ENCODE data around the gene FRS3. TPM values are rescaled to one million over a fixed set of nuclear protein-coding genes. Genes with fewer than 3 reads are reported as not detected.

The FRS3 gene
- total and polyA plus RNA-seq, 2 of the 13 experiments (the other 11 are each of a cell fraction or from before 2014, with no cell fraction given): 3.0 to 7.4 TPM

DNA sequence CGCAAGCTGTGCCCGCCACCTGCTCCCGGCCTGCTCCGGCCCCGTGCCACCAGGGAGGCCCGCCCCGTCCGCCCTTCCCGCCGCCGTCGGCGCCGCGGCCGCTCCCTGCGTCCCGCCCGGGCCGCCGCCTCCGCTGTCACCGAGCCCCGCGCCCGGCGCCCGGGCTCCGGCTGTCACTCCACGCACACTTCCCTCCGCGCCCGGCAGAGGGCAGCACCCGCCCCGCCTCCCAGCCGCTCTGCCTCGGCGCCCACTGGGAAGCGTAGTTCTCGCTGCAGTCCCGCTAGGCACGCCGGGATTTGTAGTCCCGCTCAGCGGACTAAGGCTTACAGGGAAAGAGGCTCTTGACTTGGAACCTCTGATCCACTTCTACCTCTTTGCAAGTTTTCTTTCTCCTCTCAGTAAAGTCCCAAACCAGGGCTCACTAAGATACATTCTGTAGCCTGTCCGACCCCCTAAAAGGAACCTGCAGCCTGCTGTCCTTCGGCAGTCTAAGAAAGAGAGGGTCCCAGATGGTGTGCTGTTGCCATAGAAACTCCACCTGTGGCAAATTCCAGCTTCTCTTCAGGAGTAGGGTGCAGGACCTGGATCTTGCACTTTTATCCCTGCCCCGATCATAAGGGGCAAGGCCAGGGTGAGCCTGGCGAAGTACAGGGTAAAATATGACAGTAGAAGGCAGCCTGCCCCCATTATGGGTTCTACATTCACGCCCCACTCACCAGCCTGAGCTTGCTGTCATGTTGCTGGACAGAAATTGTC lies 44.1 kb downstream of the FRS3 start, which contains the start of gene TFEB (continued):
- peak; percentile 40; the same call in 1 of the 2 replicates for TF ChIP-seq KLF11 (CRISPR knock-in tag; IDR thresholded peaks at IDR 0.05)
- TF ChIP-seq NR2F6 (IDR thresholded peaks at IDR 0.05): no peak
- TF ChIP-seq NR2F6 (CRISPR knock-in tag; IDR thresholded peaks at IDR 0.05): peak; percentile 63; the same call in 1 of the 2 replicates
- no peak for TF ChIP-seq POLR2A (IDR thresholded peaks at IDR 0.05; ENCODE audit: insufficient read depth in 1 of 2, low read depth in 2 of 2, low read length in 2 of 2)
- TF ChIP-seq KDM2A (CRISPR knock-in tag; IDR thresholded peaks at IDR 0.05; ENCODE audit: borderline replicate concordance, low read depth): peak; percentile 97
- peak; percentile 93 for TF ChIP-seq GABPB1 (CRISPR knock-in tag; IDR thresholded peaks at IDR 0.05)
- no peak for TF ChIP-seq NR3C1 (CRISPR knock-in tag; IDR thresholded peaks at IDR 0.05)
- peak; percentile 87 for TF ChIP-seq PATZ1 (CRISPR knock-in tag; IDR thresholded peaks at IDR 0.05)
- TF ChIP-seq ZNF501 (CRISPR knock-in tag; IDR thresholded peaks at IDR 0.05): peak; percentile 88
- no peak for TF ChIP-seq FOXK2 (IDR thresholded peaks at IDR 0.05)
- no peak for TF ChIP-seq ELF4 (CRISPR knock-in tag; IDR thresholded peaks at IDR 0.05; ENCODE audit: borderline replicate concordance)
- peak; percentile 71 for TF ChIP-seq TAF15 (IDR thresholded peaks at IDR 0.05; ENCODE audit: low read depth, low read length, poor library complexity, severe bottlenecking)
- peak; percentile 84 for TF ChIP-seq ISL2 (CRISPR knock-in tag; IDR thresholded peaks at IDR 0.05)
- no peak for TF ChIP-seq ZNF775 (CRISPR knock-in tag; IDR thresholded peaks at IDR 0.05; ENCODE audit: borderline replicate concordance)
- peak; percentile 11 for TF ChIP-seq RBM39 (IDR thresholded peaks at IDR 0.05; ENCODE audit: low read depth, low read length, poor library complexity, severe bottlenecking)
- no peak for TF ChIP-seq MAFF (IDR thresholded peaks at IDR 0.05; ENCODE audit: low read depth, low read length)
- TF ChIP-seq, protein P1, sequence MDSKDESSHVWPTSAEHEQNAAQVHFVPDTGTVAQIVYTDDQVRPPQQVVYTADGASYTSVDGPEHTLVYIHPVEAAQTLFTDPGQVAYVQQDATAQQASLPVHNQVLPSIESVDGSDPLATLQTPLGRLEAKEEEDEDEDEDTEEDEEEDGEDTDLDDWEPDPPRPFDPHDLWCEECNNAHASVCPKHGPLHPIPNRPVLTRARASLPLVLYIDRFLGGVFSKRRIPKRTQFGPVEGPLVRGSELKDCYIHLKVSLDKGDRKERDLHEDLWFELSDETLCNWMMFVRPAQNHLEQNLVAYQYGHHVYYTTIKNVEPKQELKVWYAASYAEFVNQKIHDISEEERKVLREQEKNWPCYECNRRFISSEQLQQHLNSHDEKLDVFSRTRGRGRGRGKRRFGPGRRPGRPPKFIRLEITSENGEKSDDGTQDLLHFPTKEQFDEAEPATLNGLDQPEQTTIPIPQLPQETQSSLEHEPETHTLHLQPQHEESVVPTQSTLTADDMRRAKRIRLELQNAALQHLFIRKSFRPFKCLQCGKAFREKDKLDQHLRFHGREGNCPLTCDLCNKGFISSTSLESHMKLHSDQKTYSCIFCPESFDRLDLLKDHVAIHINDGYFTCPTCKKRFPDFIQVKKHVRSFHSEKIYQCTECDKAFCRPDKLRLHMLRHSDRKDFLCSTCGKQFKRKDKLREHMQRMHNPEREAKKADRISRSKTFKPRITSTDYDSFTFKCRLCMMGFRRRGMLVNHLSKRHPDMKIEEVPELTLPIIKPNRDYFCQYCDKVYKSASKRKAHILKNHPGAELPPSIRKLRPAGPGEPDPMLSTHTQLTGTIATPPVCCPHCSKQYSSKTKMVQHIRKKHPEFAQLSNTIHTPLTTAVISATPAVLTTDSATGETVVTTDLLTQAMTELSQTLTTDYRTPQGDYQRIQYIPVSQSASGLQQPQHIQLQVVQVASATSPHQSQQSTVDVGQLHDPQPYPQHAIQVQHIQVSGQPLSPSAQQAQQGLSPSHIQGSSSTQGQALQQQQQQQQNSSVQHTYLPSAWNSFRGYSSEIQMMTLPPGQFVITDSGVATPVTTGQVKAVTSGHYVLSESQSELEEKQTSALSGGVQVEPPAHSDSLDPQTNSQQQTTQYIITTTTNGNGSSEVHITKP (CRISPR knock-in tag; IDR thresholded peaks at IDR 0.05; ENCODE audit: low read depth): peak; percentile 57
- TF ChIP-seq DNMT1 (CRISPR knock-in tag; IDR thresholded peaks at IDR 0.05): 0 out of 2 replicates have a peak, but pooled peaks have one; percentile 72
- no peak for TF ChIP-seq ZSCAN29 (CRISPR knock-in tag; conservative IDR thresholded peaks at IDR 0.05)
- TF ChIP-seq PLRG1 (conservative IDR thresholded peaks at IDR 0.05): no peak
- TF ChIP-seq PCBP1 (IDR thresholded peaks at IDR 0.05; ENCODE audit: borderline replicate concordance, low read depth, low read length): 0 out of 2 replicates have a peak, but pooled peaks have one; percentile 31
- TF ChIP-seq ZNF570 (CRISPR knock-in tag; IDR thresholded peaks at IDR 0.05; ENCODE audit: borderline replicate concordance): no peak
- no peak for TF ChIP-seq ATM (IDR thresholded peaks at IDR 0.05; ENCODE audit: borderline replicate concordance)
- peak; percentile 54; the same call in 1 of the 2 replicates for TF ChIP-seq ZNF768 (CRISPR knock-in tag; IDR thresholded peaks at IDR 0.05)
- peak; percentile 82; the same call in 1 of the 2 replicates for TF ChIP-seq MEIS1 (CRISPR knock-in tag; IDR thresholded peaks at IDR 0.05; ENCODE audit: borderline replicate concordance)
